Cardiac fibroblast (primary cell): ENCODE measurements around the gene CDCP1.
A peak's percentile ranks its signal among the peaks of the same experiment; 100 is the strongest.

Experiments used
- DNase-seq, 2 donors: peaks; one replicate each; pipeline versions ENCODE4 v3.0.0 to v3.0.0-alpha.2; 2010; ENCODE audit warnings: low read depth in 2 of 2
- H3K4me3 ChIP-seq, 2 donors: replicated peaks in 1 of 2; 1 replicate in 1 of 2; 2 replicates in 1 of 2; pipeline ENCODE4 v1.5.1; 2011; ENCODE audit warnings: low read depth in 2 of 2, low read length in 2 of 2, mild to moderate bottlenecking in 2 of 2, moderate library complexity in 1 of 2
- CTCF ChIP-seq: IDR thresholded peaks from one replicate; pipeline ENCODE4 v1.5.1; 2011; ENCODE audit warnings: low read depth, mild to moderate bottlenecking, low read length, inconsistent platforms

CDCP1 gene

DNA sequence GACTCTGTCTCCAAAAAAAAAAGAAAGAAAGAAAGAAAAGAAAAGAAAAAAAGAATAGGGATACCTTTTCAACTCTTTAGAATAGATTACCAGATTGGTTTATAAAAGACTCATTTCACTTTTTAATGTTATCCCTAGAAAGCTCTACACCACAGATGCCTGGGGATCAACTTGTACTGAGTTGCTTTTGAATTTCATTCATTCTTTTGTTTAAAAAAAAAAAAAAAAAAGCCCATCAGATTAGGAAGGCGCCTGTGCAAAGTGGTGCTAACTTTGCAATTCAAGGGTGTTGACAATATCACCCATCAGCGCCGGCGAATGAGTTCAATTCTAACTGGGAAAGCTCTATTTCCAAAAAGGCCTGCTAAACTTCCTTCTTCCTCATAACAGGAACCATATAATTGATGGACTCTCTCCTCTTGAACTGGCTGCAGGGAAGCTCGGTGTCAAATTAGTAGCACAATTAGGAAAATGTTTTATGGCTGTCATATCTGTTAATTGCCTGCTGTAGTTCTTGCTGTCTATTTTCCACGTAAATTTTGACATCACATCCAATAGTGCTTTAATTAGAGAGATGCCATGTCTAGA lies 48.8 kb downstream of the CDCP1 start:
- peak in 1 of 2 donors; percentile 22 for DNase-seq
- TF ChIP-seq CTCF = no peak
- H3K4me3 ChIP-seq = no peak overlapping the region

DNA sequence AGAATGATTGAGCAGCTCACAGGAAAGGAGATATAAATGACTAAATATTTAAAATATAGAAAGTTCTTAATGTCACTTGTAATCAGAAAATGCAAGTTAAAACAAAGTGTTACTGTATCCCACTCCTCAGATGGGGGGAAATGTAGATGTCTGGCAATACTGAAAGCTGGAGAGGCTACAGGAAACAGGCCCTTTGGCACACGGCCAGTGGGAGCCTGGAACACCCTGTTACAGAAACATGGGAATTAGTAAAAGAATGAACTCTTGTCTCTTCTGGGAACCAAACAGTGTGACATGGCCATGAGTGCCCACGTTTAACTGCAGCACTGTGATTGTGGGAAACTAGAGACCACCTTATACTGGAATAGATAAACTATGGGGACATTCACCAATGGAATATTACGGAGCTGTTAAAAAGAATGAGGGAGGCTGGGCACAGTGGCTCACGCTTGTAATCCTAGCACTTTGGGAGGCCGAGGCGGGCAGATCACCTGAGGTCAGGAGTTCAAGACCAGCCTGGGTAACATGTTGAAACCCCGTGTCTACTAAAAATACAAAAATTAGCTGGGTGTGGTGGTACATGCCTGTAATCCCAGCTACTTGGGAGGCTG lies 50.2 kb downstream of the CDCP1 start:
- peak; percentile 39 to 62 for DNase-seq
- H3K4me3 ChIP-seq = no peak overlapping the region
- no peak for TF ChIP-seq CTCF

GRCh38 chr3:45093176-45093575 lies 53.0 kb downstream of the CDCP1 start:
- no peak for TF ChIP-seq CTCF
- DNase-seq = no peak
- H3K4me3 ChIP-seq = no peak overlapping the region

- peak; percentile 74 to 86 for DNase-seq
- no peak for TF ChIP-seq CTCF
- no peak overlapping the region for H3K4me3 ChIP-seq
Observed at GRCh38 chr3:45092132-45093031, 53.8 kb downstream of the CDCP1 start.

DNA sequence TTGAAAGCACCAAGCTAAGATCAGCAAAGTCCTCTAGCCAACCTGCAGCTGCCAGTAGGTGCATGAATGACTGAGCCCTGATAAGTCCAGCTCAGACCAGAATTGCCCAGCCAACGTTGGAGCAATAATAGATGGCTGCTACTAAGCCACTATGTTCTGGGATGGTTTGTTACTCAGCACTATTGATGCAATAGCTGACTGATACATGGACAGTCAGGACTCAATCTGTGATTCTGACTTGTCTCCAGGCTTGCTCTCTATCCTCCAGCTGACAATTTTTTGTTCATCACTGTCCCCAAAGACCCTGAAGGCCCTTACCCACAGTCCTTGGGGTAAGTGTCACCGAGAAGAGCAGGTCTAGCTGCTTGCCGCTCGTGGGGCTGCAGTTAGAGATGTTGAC lies 55.3 kb downstream of the CDCP1 start:
- no peak for DNase-seq
- H3K4me3 ChIP-seq = no peak overlapping the region
- TF ChIP-seq CTCF = no peak

GRCh38 chr3:45088543-45089358 lies 57.4 kb downstream of the CDCP1 start:
- DNase-seq = no peak
- no peak overlapping the region for H3K4me3 ChIP-seq
- no peak for TF ChIP-seq CTCF
